CD4-positive, alpha-beta memory T cell (primary cell): ENCODE data around the gene FBXO42. TPM values are rescaled to one million over a fixed set of nuclear protein-coding genes. Genes with fewer than 3 reads are reported as not detected.
"Not testable (repeated sequence)": the region's sequence is repeated elsewhere in the genome, so short reads cannot be mapped to it uniquely, and the experiment has no call there.

Source experiments
- CTCF ChIA-PET: fragments of 350-600 bp; sonication (Branson Sonifier 250); formaldehyde crosslinking; loops from one replicate; lab custom pipeline; 2021; ENCODE audit warnings: inconsistent platforms; ENCODE audit not compliant: partially characterized antibody; lab: Charles Lee
- POLR2A ChIA-PET: fragments of 350-600 bp; sonication (Branson Sonifier 250); formaldehyde crosslinking; loops from one replicate; lab custom pipeline; 2021; ENCODE audit not compliant: partially characterized antibody; lab: Charles Lee
- DNase-seq, 5 donors: peaks; one replicate each; pipeline versions ENCODE4 v3.0.0 to v3.0.0-alpha.2; 2020 to 2022; ENCODE audit warnings: mixed read lengths in 1 of 5
- H3K27ac ChIP-seq: one replicate; pipeline ENCODE4 v1.7.0; 2013; ENCODE audit warnings: low read depth, low read length
- H3K27me3 ChIP-seq: 2 replicates; pipeline ENCODE4 v1.7.0; 2013; ENCODE audit warnings: mild to moderate bottlenecking, low read length, moderate library complexity; ENCODE audit not compliant: insufficient read depth
- H3K36me3 ChIP-seq: 2 replicates; pipeline ENCODE4 v1.7.0; 2013; ENCODE audit warnings: mild to moderate bottlenecking, low read length, moderate library complexity; ENCODE audit not compliant: insufficient read depth
- H3K4me1 ChIP-seq: 2 replicates; pipeline ENCODE4 v1.7.0; 2013; ENCODE audit warnings: mild to moderate bottlenecking, low read length, moderate library complexity; ENCODE audit not compliant: insufficient read depth
- H3K4me3 ChIP-seq, 2 donors: one replicate each; pipeline ENCODE4 v1.7.0; 2013; ENCODE audit warnings: low read length in 2 of 2, mild to moderate bottlenecking in 1 of 2
- H3K9me3 ChIP-seq, 2 donors: one replicate each; pipeline ENCODE4 v1.7.0; 2013; ENCODE audit warnings: low read length in 2 of 2, control low read depth in 1 of 2; ENCODE audit not compliant: control insufficient read depth in 1 of 2
- H3K27ac Mint-ChIP-seq, 7 donors: one replicate each; pipeline ENCODE4 v1.8.0; 2020 to 2021; ENCODE audit warnings: mixed read lengths in 7 of 7, mild to moderate bottlenecking in 6 of 7, inconsistent platforms in 3 of 7, moderate library complexity in 3 of 7
- H3K27me3 Mint-ChIP-seq, 2 donors: one replicate each; pipeline ENCODE4 v1.8.0; 2020 to 2021; ENCODE audit warnings: mixed read lengths in 2 of 2
- H3K36me3 Mint-ChIP-seq, 2 donors: one replicate each; pipeline ENCODE4 v1.8.0; 2020 to 2021; ENCODE audit warnings: mixed read lengths in 2 of 2, inconsistent platforms in 1 of 2, mild to moderate bottlenecking in 1 of 2
- H3K4me1 Mint-ChIP-seq, 4 donors: one replicate each; pipeline ENCODE4 v1.8.0; 2020 to 2021; ENCODE audit warnings: mixed read lengths in 4 of 4, mild to moderate bottlenecking in 1 of 4
- H3K4me3 Mint-ChIP-seq, 8 donors: one replicate each; pipeline ENCODE4 v1.8.0; 2020 to 2021; ENCODE audit warnings: mixed read lengths in 8 of 8, mild to moderate bottlenecking in 7 of 8, moderate library complexity in 6 of 8, inconsistent platforms in 3 of 8
- H3K9me3 Mint-ChIP-seq, 8 donors: one replicate each; pipeline ENCODE4 v1.8.0; 2020 to 2021; ENCODE audit warnings: mixed read lengths in 8 of 8, mild to moderate bottlenecking in 5 of 8, inconsistent platforms in 3 of 8, moderate library complexity in 1 of 8
- intact Hi-C: fragments of 100-400 bp; cut with micrococcal nuclease; formaldehyde crosslinking; loops from one replicate; pipeline ENCODE4 v1.15.1; 2023
- polyA plus RNA-seq, 2 donors: library from polyadenylated mRNA; unstranded; fragments of 300-500 nt; fragmentation: Illumina TruSeq; gene quantifications; one replicate each; pipeline ENCODE4 v1.2.3, GENCODE V29; 2021
- total RNA-seq, 2 experiments: library from RNA; stranded (reverse); gene quantifications; one replicate each; pipeline ENCODE4 v1.2.3, GENCODE V29; 2021

Gene FBXO42
- total and polyA plus RNA-seq, 4 experiments from 2014 or later: 18.2 to 25.6 (median 22.2) TPM

DNA sequence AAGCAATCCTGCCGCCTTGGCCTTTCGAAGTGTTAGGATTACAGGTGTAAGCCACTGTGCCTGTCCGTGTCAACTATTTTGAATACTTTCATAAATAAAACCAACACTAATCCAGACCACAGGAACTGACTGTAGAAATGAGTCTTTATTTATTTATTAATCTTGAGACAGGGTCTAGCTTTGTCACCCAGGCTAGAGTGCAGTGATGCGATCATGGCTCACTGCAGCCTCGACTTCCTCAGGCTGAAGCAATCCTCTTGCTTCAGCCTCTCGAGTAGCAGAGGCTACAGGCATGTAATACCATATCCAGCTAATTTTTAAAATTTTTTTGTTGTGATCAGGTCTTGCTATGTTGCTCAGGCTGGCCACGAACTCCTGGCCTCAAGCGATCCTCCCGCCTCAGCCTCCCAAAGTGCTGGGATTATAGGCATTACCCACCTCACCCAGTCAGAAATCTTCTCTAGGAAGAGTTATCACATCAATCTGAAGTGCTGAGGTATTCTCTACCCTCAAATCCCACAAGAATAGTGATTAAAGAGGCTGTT, 93.6 kb downstream of the FBXO42 start:
- Mint-ChIP-seq H3K36me3 (peaks cover 16 to 27% of the 10 kb centered on the region in 2 donors), H3K9me3 (no peaks in the 10 kb centered on the region), H3K4me3 (no peak overlapping the region), H3K4me1 (peaks cover 0 to 5% (median 0%) of the 10 kb centered on the region in 4 donors), H3K27me3 (no peaks in the 10 kb centered on the region), H3K27ac (peak overlapping the region in 1 of 7 donors; percentile 41)
- DNase-seq: no peak
- ChIA-PET CTCF (interaction anchor here (1.0 kb wide), 1 partner anchor 14 kb away, joined by 4 read pairs; no protein-coding TSS in a partner anchor), POLR2A (no interaction called here)
- no peak overlapping the region for H3K4me3 ChIP-seq
- H3K27me3 ChIP-seq: no peaks in the 10 kb centered on the region
- H3K27ac ChIP-seq: no peak overlapping the region
- intact Hi-C loops: no loop called here
- H3K36me3 ChIP-seq: peaks cover 16% of the 10 kb centered on the region
- no peaks in the 10 kb centered on the region for H3K9me3 ChIP-seq
- no peaks in the 10 kb centered on the region for H3K4me1 ChIP-seq

DNA sequence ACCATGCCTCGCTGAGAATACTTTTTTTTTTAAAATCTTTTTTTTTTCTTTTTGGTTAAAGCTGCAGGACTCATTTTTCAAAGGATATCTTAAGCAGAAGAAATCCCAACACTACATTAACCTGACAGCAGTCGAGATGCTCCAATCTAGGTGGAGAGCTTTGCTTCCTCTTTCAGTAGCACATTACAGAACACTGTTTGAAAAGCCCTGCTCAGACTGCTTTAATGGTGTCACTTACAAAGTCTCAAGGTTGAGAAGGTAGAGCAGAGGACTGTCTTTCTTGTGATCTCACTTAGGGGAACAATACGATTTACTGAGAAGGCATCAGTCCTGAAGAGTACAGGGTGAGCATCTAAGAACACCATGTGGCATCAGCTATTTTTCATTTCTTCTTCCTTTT, 94.3 kb downstream of the FBXO42 start:
- H3K9me3 ChIP-seq: no peaks in the 10 kb centered on the region
- ChIA-PET CTCF (interaction anchor here (0.6 to 1.2 kb wide), 3 partner anchors 13 to 20 kb away, joined by 3 read pairs; no protein-coding TSS in a partner anchor), POLR2A (no interaction called here)
- peaks cover 19% of the 10 kb centered on the region for H3K36me3 ChIP-seq
- DNase-seq: no peak
- no peaks in the 10 kb centered on the region for H3K4me1 ChIP-seq
- H3K4me3 Mint-ChIP-seq: no peak overlapping the region
- intact Hi-C loops: no loop called here
- H3K4me3 ChIP-seq: no peak overlapping the region
- H3K27ac ChIP-seq: no peak overlapping the region
- H3K27ac Mint-ChIP-seq: no peak overlapping the region
- no peaks in the 10 kb centered on the region for H3K27me3 Mint-ChIP-seq
- H3K36me3 Mint-ChIP-seq: peaks cover 19 to 31% of the 10 kb centered on the region in 2 donors
- H3K4me1 Mint-ChIP-seq: peaks cover 0 to 5% (median 0%) of the 10 kb centered on the region in 4 donors
- no peaks in the 10 kb centered on the region for H3K9me3 Mint-ChIP-seq
- no peaks in the 10 kb centered on the region for H3K27me3 ChIP-seq

- H3K27me3 Mint-ChIP-seq, H3K27me3 ChIP-seq, H3K9me3 ChIP-seq, H3K4me1 ChIP-seq, H3K4me1 Mint-ChIP-seq, H3K9me3 Mint-ChIP-seq, POLR2A ChIA-PET, DNase-seq, intact Hi-C loops, H3K27ac ChIP-seq, H3K4me3 ChIP-seq, H3K4me3 Mint-ChIP-seq: not testable (repeated sequence)
- H3K36me3 ChIP-seq: peaks cover 23% of the 10 kb centered on the region
- peaks cover 20 to 35% of the 10 kb centered on the region in 2 donors for H3K36me3 Mint-ChIP-seq
- CTCF ChIA-PET: interaction anchor here (0.6 to 1.2 kb wide), 3 partner anchors 12 to 19 kb away, joined by 3 read pairs; no protein-coding TSS in a partner anchor
- H3K27ac Mint-ChIP-seq: peak overlapping the region in 3 of 7 donors; percentile 12 to 71 (median 18)
Measured at GRCh38 chr1:16257556-16257955, 94.7 kb downstream of the FBXO42 start.

- Histone ChIP-seq H3K27me3 (no peaks in the 10 kb centered on the region), H3K4me3 (no peak overlapping the region), H3K9me3 (no peaks in the 10 kb centered on the region), H3K27ac (no peak overlapping the region), H3K4me1 (no peaks in the 10 kb centered on the region), H3K36me3 (peaks cover 33% of the 10 kb centered on the region)
- Mint-ChIP-seq H3K36me3 (peaks cover 29 to 44% of the 10 kb centered on the region in 2 donors), H3K4me3 (no peak overlapping the region), H3K27me3 (no peaks in the 10 kb centered on the region), H3K9me3 (no peaks in the 10 kb centered on the region), H3K4me1 (peaks cover 0 to 9% (median 0%) of the 10 kb centered on the region in 4 donors), H3K27ac (peak overlapping the region in 1 of 7 donors; percentile 40)
- ChIA-PET POLR2A (no interaction called here), CTCF (no interaction called here)
- intact Hi-C loops: no loop called here
- DNase-seq: no peak
Measured at GRCh38 chr1:16256478-16256877, 95.8 kb downstream of the FBXO42 start.

GRCh38 chr1:16254263-16254928, 97.9 kb downstream of the FBXO42 start:
- ChIA-PET CTCF (interaction anchor here (0.9 to 1.8 kb wide), 3 partner anchors 10 to 182 kb away, joined by 3 to 7 read pairs (median 4); no protein-coding TSS in a partner anchor), POLR2A (interaction anchor here (1.4 kb wide), 2 partner anchors 10 to 18 kb away, joined by 4 to 5 read pairs; partner anchors contain the start of gene CPLANE2)
- H3K27me3 Mint-ChIP-seq: no peaks in the 10 kb centered on the region
- H3K36me3 Mint-ChIP-seq: peaks cover 30 to 62% of the 10 kb centered on the region in 2 donors
- peak overlapping the region in 6 of 7 donors; percentile 58 to 81 (median 66) for H3K27ac Mint-ChIP-seq
- DNase-seq: no peak
- no peaks in the 10 kb centered on the region for H3K9me3 Mint-ChIP-seq
- Histone ChIP-seq H3K4me1 (peaks cover 2% of the 10 kb centered on the region), H3K27me3 (no peaks in the 10 kb centered on the region), H3K36me3 (peaks cover 45% of the 10 kb centered on the region), H3K9me3 (no peaks in the 10 kb centered on the region), H3K27ac (no peak overlapping the region), H3K4me3 (no peak overlapping the region)
- H3K4me1 Mint-ChIP-seq: peaks cover 0 to 9% (median 1%) of the 10 kb centered on the region in 4 donors
- H3K4me3 Mint-ChIP-seq: no peak overlapping the region
- intact Hi-C loops: no loop called here

DNA sequence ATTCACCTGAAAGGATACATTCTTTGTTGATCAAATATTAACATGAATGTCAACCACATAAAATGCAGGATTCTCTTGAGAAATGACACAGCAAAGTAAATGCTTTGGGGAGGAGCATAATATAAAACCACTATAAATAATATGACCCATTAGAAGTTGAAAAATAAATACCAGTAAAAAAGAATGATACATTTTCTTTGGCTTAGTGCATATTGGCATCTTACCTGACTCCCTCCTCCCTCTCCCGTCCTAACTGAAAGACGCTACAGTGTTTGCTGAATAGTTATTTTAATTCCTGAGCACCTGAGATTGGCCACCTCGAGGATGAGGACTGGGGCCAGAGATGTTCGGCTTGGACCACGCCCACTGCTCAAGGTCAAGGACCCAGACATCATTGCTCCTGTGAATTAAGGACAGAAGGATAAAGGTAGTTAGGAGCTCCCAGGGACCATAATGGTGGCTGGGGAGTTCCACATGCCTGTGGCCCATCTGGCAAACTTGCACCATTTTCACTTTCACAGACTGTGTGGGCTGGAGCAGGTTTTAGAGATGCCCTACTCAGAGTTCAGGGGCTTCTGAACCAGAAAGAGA, 98.9 kb downstream of the FBXO42 start:
- peaks cover 11% of the 10 kb centered on the region for H3K4me1 ChIP-seq
- Mint-ChIP-seq H3K36me3 (peaks cover 30 to 58% of the 10 kb centered on the region in 2 donors), H3K27ac (peak overlapping the region in 3 of 7 donors; percentile 29 to 82 (median 53)), H3K9me3 (no peaks in the 10 kb centered on the region), H3K4me3 (no peak overlapping the region), H3K4me1 (peaks cover 0 to 12% (median 2%) of the 10 kb centered on the region in 4 donors), H3K27me3 (no peaks in the 10 kb centered on the region)
- no peak overlapping the region for H3K4me3 ChIP-seq
- no peak overlapping the region for H3K27ac ChIP-seq
- peaks cover 45% of the 10 kb centered on the region for H3K36me3 ChIP-seq
- intact Hi-C loops: no loop called here
- no peaks in the 10 kb centered on the region for H3K27me3 ChIP-seq
- POLR2A ChIA-PET: interaction anchor here (1.4 kb wide), 2 partner anchors 9 to 17 kb away, joined by 4 to 5 read pairs; partner anchors contain the start of gene CPLANE2
- CTCF ChIA-PET: interaction anchor here (0.6 to 1.8 kb wide), 3 partner anchors 9 to 462 kb away, joined by 3 to 7 read pairs (median 4); no protein-coding TSS in a partner anchor
- DNase-seq: no peak
- no peaks in the 10 kb centered on the region for H3K9me3 ChIP-seq

- intact Hi-C loops: no loop called here
- H3K4me3 ChIP-seq: no peak overlapping the region
- H3K27ac Mint-ChIP-seq: peak overlapping the region in 2 of 7 donors; percentile 12 to 58
- peaks cover 11% of the 10 kb centered on the region for H3K4me1 ChIP-seq
- no peak for DNase-seq
- no peaks in the 10 kb centered on the region for H3K27me3 ChIP-seq
- H3K9me3 Mint-ChIP-seq: no peaks in the 10 kb centered on the region
- ChIA-PET POLR2A (no interaction called here), CTCF (interaction anchor here (0.6 kb wide), 1 partner anchor 462 kb away, joined by 3 read pairs; no protein-coding TSS in a partner anchor)
- no peak overlapping the region for H3K27ac ChIP-seq
- no peak overlapping the region for H3K4me3 Mint-ChIP-seq
- H3K36me3 Mint-ChIP-seq: peaks cover 30 to 58% of the 10 kb centered on the region in 2 donors
- H3K4me1 Mint-ChIP-seq: peaks cover 0 to 12% (median 2%) of the 10 kb centered on the region in 4 donors
- no peaks in the 10 kb centered on the region for H3K9me3 ChIP-seq
- no peaks in the 10 kb centered on the region for H3K27me3 Mint-ChIP-seq
- peaks cover 45% of the 10 kb centered on the region for H3K36me3 ChIP-seq
Measured at GRCh38 chr1:16252912-16253311, 99.4 kb downstream of the FBXO42 start.
